HL-60 (cell line): Measurements from ENCODE around the gene NRDC.

ENCODE experiments used
- GABPA ChIP-seq: IDR thresholded peaks from 2 replicates; pipeline ENCODE4 v1.6.1; 2012; ENCODE audit warnings: low read depth
- POLR2AphosphoS5 ChIP-seq: IDR thresholded peaks from 2 replicates; pipeline ENCODE4 v1.6.1; 2012; ENCODE audit warnings: low read depth
- TF ChIP-seq, protein P1 (sequence below): IDR thresholded peaks from one replicate; pipeline ENCODE4 v1.5.1; 2011; ENCODE audit warnings: low read length, control low read depth, inconsistent platforms; ENCODE audit not compliant: insufficient read depth
- TF ChIP-seq, protein P2 (sequence below): IDR thresholded peaks from 2 replicates; pipeline ENCODE4 v1.6.1; 2012; ENCODE audit warnings: low read depth; ENCODE audit not compliant: insufficient replicate concordance

DNA sequence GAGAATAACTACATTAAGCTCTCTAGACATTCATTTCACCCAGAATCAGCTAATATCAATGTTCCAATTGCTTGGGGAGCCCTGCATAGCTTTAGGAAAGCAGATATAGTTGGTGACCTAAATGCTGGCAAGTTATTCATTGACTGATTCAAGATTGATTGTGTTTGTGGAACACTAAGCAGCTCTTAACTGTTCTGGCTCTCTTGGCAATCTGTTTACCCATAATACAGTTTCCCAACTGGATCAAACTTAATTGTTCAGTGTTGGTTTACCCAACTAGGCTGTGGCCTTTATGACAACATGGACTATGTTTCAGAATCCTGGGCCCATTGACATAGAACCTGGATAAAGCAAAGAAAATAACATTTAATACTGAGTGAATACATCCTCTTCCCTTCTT is 83.7 kb downstream of the NRDC start:
- TF ChIP-seq, protein P1, sequence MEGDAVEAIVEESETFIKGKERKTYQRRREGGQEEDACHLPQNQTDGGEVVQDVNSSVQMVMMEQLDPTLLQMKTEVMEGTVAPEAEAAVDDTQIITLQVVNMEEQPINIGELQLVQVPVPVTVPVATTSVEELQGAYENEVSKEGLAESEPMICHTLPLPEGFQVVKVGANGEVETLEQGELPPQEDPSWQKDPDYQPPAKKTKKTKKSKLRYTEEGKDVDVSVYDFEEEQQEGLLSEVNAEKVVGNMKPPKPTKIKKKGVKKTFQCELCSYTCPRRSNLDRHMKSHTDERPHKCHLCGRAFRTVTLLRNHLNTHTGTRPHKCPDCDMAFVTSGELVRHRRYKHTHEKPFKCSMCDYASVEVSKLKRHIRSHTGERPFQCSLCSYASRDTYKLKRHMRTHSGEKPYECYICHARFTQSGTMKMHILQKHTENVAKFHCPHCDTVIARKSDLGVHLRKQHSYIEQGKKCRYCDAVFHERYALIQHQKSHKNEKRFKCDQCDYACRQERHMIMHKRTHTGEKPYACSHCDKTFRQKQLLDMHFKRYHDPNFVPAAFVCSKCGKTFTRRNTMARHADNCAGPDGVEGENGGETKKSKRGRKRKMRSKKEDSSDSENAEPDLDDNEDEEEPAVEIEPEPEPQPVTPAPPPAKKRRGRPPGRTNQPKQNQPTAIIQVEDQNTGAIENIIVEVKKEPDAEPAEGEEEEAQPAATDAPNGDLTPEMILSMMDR = no peak
- no peak for TF ChIP-seq POLR2AphosphoS5
- TF ChIP-seq GABPA = no peak
- TF ChIP-seq, protein P2, sequence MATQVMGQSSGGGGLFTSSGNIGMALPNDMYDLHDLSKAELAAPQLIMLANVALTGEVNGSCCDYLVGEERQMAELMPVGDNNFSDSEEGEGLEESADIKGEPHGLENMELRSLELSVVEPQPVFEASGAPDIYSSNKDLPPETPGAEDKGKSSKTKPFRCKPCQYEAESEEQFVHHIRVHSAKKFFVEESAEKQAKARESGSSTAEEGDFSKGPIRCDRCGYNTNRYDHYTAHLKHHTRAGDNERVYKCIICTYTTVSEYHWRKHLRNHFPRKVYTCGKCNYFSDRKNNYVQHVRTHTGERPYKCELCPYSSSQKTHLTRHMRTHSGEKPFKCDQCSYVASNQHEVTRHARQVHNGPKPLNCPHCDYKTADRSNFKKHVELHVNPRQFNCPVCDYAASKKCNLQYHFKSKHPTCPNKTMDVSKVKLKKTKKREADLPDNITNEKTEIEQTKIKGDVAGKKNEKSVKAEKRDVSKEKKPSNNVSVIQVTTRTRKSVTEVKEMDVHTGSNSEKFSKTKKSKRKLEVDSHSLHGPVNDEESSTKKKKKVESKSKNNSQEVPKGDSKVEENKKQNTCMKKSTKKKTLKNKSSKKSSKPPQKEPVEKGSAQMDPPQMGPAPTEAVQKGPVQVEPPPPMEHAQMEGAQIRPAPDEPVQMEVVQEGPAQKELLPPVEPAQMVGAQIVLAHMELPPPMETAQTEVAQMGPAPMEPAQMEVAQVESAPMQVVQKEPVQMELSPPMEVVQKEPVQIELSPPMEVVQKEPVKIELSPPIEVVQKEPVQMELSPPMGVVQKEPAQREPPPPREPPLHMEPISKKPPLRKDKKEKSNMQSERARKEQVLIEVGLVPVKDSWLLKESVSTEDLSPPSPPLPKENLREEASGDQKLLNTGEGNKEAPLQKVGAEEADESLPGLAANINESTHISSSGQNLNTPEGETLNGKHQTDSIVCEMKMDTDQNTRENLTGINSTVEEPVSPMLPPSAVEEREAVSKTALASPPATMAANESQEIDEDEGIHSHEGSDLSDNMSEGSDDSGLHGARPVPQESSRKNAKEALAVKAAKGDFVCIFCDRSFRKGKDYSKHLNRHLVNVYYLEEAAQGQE = no peak
